HepG2 (cell line): ENCODE data around the gene REPIN1. TPM values are rescaled to one million over a fixed set of nuclear protein-coding genes. Genes with fewer than 3 reads are reported as not detected.

Experiments
- CBX5 ChIP-seq: sonication (generic); formaldehyde crosslinking; IDR thresholded peaks from 2 replicates; pipeline ENCODE4 v1.4.0; 2020; ENCODE audit warnings: missing genetic modification reagents, borderline replicate concordance
- FOXJ3 ChIP-seq: sonication (generic); formaldehyde crosslinking; IDR thresholded peaks from 2 replicates; pipeline ENCODE4 v1.4.0; 2020; ENCODE audit warnings: missing genetic modification reagents, mild to moderate bottlenecking, borderline replicate concordance
- GLI4 ChIP-seq: sonication (generic); formaldehyde crosslinking; IDR thresholded peaks from 2 replicates; pipeline ENCODE4 v1.5.1; 2020; ENCODE audit warnings: missing genetic modification reagents, mild to moderate bottlenecking, moderate library complexity, borderline replicate concordance
- JUNB ChIP-seq: sonication (generic); formaldehyde crosslinking; IDR thresholded peaks from 2 replicates; pipeline ENCODE4 v1.8.0; 2022; ENCODE audit warnings: missing genetic modification reagents, mild to moderate bottlenecking, borderline replicate concordance
- MAF1 ChIP-seq: sonication (generic); formaldehyde crosslinking; IDR thresholded peaks from 2 replicates; pipeline ENCODE4 v1.5.0; 2020; ENCODE audit warnings: missing genetic modification reagents, borderline replicate concordance
- MBD4 ChIP-seq: IDR thresholded peaks from 2 replicates; pipeline ENCODE4 v1.6.1; 2012; ENCODE audit warnings: low read length, inconsistent platforms, borderline replicate concordance
- MED1 ChIP-seq: sonication (generic); formaldehyde crosslinking; IDR thresholded peaks from 2 replicates; pipeline ENCODE4 v1.4.0; 2020; ENCODE audit warnings: missing genetic modification reagents
- NRL ChIP-seq: sonication (generic); formaldehyde crosslinking; IDR thresholded peaks from 2 replicates; pipeline ENCODE4 v1.5.0; 2020; ENCODE audit warnings: missing genetic modification reagents, mild to moderate bottlenecking, moderate library complexity, borderline replicate concordance
- PHF21A ChIP-seq: sonication (generic); formaldehyde crosslinking; IDR thresholded peaks from 2 replicates; pipeline ENCODE4 v1.5.0; 2020; ENCODE audit warnings: mild to moderate bottlenecking, missing genetic modification reagents
- SAP130 ChIP-seq: IDR thresholded peaks from 2 replicates; pipeline ENCODE4 v1.6.1; 2016; ENCODE audit warnings: low read depth
- SP5 ChIP-seq: IDR thresholded peaks from 2 replicates; pipeline ENCODE4 v1.6.1; 2016; ENCODE audit warnings: low read depth, borderline replicate concordance
- SRSF4 ChIP-seq: fragments of 200-400 bp; formaldehyde crosslinking; IDR thresholded peaks from one replicate; pipeline ENCODE4 v1.6.1; 2018; ENCODE audit warnings: mild to moderate bottlenecking, low read depth, low read length, moderate library complexity; ENCODE audit not compliant: poor library complexity, severe bottlenecking
- TAF15 ChIP-seq: fragments of 200-400 bp; formaldehyde crosslinking; IDR thresholded peaks from one replicate; pipeline ENCODE4 v1.6.1; 2018; ENCODE audit warnings: mild to moderate bottlenecking, low read depth, low read length; ENCODE audit not compliant: poor library complexity, severe bottlenecking
- ZNF138 ChIP-seq: sonication (generic); formaldehyde crosslinking; IDR thresholded peaks from 2 replicates; pipeline ENCODE4 v1.5.0; 2020; ENCODE audit warnings: mild to moderate bottlenecking, low read depth, missing genetic modification reagents
- ZNF33B ChIP-seq: sonication (generic); formaldehyde crosslinking; IDR thresholded peaks from 2 replicates; pipeline ENCODE4 v1.5.1; 2020; ENCODE audit warnings: mild to moderate bottlenecking, missing genetic modification reagents
- ZNF713 ChIP-seq: sonication (generic); formaldehyde crosslinking; IDR thresholded peaks from 2 replicates; pipeline ENCODE4 v1.4.0; 2020; ENCODE audit warnings: mild to moderate bottlenecking, missing genetic modification reagents
- polyA plus RNA-seq, 8 experiments: library from polyadenylated mRNA; depleted of rRNA in 3 of 8; stranded (reverse) in 7 of 8; unstranded in 1 of 8; fragments of >200 nt; fragmentation: Illumina TruSeq in 4 of 8; extraction: Trizol in 4 of 8; gene quantifications; 2 replicates each; pipeline versions ENCODE4 v1.2.1 to v1.2.3, GENCODE V29; 2011 to 2016; ENCODE audit warnings: low read depth in 4 of 8, missing spikeins in 1 of 8, mixed read lengths in 1 of 8; ENCODE audit not compliant: insufficient read depth in 1 of 8
- total RNA-seq, 5 experiments: library from RNA; depleted of rRNA; stranded (reverse); fragments of >200 nt; fragmentation: Illumina TruSeq; extraction: Trizol; gene quantifications; 2 replicates each; pipeline ENCODE4 v1.2.3, GENCODE V29; 2016; ENCODE audit warnings: low read depth in 1 of 5
- TF ChIP-seq, protein P1 (sequence below): sonication (generic); formaldehyde crosslinking; IDR thresholded peaks from 2 replicates; pipeline ENCODE4 v1.5.0; 2020; ENCODE audit warnings: mild to moderate bottlenecking, missing genetic modification reagents, borderline replicate concordance
- TF ChIP-seq, protein P2 (sequence below): sonication (generic); formaldehyde crosslinking; IDR thresholded peaks from 2 replicates; pipeline ENCODE4 v1.9.0; 2022; ENCODE audit warnings: missing genetic modification reagents, mild to moderate bottlenecking, borderline replicate concordance
- TF ChIP-seq, protein P3 (sequence below): sonication (generic); formaldehyde crosslinking; IDR thresholded peaks from 2 replicates; pipeline ENCODE4 v1.5.1; 2020; ENCODE audit warnings: missing genetic modification reagents, mild to moderate bottlenecking, borderline replicate concordance
- TF ChIP-seq, protein P4 (sequence below): IDR thresholded peaks from 2 replicates; pipeline ENCODE4 v1.6.1; 2012; ENCODE audit warnings: inconsistent platforms

Gene REPIN1
- total and polyA plus RNA-seq, 2 of the 13 experiments (the other 11 are each of a cell fraction or from before 2014, with no cell fraction given), result 69.9 to 108 TPM

DNA sequence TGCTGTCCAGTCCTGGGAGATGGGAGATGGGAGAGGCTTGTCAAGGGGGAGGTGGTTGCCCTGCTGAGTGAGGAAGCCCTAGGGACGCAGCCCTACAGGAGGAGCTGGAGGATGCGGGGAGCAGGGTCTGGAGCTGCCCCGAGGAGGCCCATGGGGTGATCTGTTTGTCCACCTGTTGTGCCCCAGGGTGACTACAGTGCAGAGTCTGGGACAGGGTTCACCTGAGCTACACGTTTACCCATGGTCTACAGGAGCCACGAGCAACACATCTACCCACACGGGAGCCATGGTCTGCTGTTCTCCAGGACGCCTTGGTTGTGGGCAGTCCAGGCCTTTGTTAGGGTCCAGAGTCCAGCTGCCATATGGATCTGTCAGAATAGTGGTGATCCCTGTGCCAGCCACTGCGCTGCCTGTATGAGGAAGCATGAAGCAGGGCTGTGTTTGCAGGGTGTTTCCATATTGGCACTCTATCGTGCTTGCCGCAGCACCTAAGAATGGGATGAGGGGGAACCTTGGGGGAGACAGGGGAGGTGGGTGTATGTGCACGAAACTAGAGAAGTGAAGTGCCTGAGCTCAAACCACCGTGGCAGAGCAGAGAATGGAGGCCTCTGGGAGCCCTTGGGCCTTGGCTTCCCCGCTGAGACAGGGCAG is 34.2 kb downstream of the REPIN1 start (continued):
- TF ChIP-seq NRL (CRISPR knock-in tag) (0 out of 2 replicates have a peak, but pooled peaks have one; percentile 30), JUNB (CRISPR knock-in tag) (no peak), PHF21A (0 out of 2 replicates have a peak, but pooled peaks have one; percentile 12), ZNF713 (CRISPR knock-in tag) (no peak), SP5 (no peak), GLI4 (CRISPR knock-in tag) (0 out of 2 replicates have a peak, but pooled peaks have one; percentile 64), MED1 (0 out of 2 replicates have a peak, but pooled peaks have one; percentile 41), SRSF4 (no peak), ZNF33B (CRISPR knock-in tag) (0 out of 2 replicates have a peak, but pooled peaks have one; percentile 69), CBX5 (CRISPR knock-in tag) (0 out of 2 replicates have a peak, but pooled peaks have one; percentile 58), MBD4 (no peak), FOXJ3 (CRISPR knock-in tag) (no peak), SAP130 (CRISPR knock-in tag) (peak; percentile 69), TAF15 (no peak), ZNF138 (CRISPR knock-in tag) (no peak), MAF1 (CRISPR knock-in tag) (no peak)
- TF ChIP-seq, protein P1, sequence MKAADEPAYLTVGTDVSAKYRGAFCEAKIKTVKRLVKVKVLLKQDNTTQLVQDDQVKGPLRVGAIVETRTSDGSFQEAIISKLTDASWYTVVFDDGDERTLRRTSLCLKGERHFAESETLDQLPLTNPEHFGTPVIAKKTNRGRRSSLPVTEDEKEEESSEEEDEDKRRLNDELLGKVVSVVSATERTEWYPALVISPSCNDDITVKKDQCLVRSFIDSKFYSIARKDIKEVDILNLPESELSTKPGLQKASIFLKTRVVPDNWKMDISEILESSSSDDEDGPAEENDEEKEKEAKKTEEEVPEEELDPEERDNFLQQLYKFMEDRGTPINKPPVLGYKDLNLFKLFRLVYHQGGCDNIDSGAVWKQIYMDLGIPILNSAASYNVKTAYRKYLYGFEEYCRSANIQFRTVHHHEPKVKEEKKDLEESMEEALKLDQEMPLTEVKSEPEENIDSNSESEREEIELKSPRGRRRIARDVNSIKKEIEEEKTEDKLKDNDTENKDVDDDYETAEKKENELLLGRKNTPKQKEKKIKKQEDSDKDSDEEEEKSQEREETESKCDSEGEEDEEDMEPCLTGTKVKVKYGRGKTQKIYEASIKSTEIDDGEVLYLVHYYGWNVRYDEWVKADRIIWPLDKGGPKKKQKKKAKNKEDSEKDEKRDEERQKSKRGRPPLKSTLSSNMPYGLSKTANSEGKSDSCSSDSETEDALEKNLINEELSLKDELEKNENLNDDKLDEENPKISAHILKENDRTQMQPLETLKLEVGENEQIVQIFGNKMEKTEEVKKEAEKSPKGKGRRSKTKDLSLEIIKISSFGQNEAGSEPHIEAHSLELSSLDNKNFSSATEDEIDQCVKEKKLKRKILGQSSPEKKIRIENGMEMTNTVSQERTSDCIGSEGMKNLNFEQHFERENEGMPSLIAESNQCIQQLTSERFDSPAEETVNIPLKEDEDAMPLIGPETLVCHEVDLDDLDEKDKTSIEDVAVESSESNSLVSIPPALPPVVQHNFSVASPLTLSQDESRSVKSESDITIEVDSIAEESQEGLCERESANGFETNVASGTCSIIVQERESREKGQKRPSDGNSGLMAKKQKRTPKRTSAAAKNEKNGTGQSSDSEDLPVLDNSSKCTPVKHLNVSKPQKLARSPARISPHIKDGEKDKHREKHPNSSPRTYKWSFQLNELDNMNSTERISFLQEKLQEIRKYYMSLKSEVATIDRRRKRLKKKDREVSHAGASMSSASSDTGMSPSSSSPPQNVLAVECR, result peak; percentile 54; the same call in 1 of the 2 replicates
- TF ChIP-seq, protein P2, sequence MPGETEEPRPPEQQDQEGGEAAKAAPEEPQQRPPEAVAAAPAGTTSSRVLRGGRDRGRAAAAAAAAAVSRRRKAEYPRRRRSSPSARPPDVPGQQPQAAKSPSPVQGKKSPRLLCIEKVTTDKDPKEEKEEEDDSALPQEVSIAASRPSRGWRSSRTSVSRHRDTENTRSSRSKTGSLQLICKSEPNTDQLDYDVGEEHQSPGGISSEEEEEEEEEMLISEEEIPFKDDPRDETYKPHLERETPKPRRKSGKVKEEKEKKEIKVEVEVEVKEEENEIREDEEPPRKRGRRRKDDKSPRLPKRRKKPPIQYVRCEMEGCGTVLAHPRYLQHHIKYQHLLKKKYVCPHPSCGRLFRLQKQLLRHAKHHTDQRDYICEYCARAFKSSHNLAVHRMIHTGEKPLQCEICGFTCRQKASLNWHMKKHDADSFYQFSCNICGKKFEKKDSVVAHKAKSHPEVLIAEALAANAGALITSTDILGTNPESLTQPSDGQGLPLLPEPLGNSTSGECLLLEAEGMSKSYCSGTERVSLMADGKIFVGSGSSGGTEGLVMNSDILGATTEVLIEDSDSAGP (CRISPR knock-in tag), result peak; percentile 58; the same call in 1 of the 2 replicates
- TF ChIP-seq, protein P3, sequence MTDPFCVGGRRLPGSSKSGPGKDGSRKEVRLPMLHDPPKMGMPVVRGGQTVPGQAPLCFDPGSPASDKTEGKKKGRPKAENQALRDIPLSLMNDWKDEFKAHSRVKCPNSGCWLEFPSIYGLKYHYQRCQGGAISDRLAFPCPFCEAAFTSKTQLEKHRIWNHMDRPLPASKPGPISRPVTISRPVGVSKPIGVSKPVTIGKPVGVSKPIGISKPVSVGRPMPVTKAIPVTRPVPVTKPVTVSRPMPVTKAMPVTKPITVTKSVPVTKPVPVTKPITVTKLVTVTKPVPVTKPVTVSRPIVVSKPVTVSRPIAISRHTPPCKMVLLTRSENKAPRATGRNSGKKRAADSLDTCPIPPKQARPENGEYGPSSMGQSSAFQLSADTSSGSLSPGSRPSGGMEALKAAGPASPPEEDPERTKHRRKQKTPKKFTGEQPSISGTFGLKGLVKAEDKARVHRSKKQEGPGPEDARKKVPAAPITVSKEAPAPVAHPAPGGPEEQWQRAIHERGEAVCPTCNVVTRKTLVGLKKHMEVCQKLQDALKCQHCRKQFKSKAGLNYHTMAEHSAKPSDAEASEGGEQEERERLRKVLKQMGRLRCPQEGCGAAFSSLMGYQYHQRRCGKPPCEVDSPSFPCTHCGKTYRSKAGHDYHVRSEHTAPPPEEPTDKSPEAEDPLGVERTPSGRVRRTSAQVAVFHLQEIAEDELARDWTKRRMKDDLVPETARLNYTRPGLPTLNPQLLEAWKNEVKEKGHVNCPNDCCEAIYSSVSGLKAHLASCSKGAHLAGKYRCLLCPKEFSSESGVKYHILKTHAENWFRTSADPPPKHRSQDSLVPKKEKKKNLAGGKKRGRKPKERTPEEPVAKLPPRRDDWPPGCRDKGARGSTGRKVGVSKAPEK (CRISPR knock-in tag), result no peak
- TF ChIP-seq, protein P4, sequence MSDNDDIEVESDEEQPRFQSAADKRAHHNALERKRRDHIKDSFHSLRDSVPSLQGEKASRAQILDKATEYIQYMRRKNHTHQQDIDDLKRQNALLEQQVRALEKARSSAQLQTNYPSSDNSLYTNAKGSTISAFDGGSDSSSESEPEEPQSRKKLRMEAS, result 0 out of 2 replicates have a peak, but pooled peaks have one; percentile 57
